Measurements from ENCODE around the gene FNDC3B. TPM values are rescaled to one million over a fixed set of nuclear protein-coding genes. Genes with fewer than 3 reads are reported as not detected.
A peak's percentile ranks its signal among the peaks of the same experiment; 100 is the strongest.

Gene FNDC3B
- total RNA-seq, 1 donor, result 139 TPM

DNA sequence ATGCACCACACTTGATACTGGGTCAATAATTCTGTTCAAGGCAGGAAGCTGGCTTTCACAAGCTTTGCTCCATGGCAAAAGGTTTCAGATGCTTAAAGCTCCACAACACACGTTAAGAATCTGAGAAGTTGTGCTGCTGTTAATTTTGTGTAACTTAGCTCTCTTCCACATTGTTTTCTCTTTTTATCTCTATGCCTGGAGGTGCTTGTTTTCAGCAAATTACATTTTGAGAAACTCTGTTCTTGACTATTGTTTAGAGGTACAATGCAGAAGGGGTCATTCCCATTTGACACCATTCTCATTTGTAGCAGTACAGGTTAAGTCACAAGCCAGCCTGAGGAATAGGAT, 156.0 kb downstream of the FNDC3B start:
- H3K4me3 ChIP-seq (ENCODE audit: low read depth, low read length), result no peak overlapping the region
- DNase-seq (ENCODE audit: low read depth), result no peak
- TF ChIP-seq, protein P1, sequence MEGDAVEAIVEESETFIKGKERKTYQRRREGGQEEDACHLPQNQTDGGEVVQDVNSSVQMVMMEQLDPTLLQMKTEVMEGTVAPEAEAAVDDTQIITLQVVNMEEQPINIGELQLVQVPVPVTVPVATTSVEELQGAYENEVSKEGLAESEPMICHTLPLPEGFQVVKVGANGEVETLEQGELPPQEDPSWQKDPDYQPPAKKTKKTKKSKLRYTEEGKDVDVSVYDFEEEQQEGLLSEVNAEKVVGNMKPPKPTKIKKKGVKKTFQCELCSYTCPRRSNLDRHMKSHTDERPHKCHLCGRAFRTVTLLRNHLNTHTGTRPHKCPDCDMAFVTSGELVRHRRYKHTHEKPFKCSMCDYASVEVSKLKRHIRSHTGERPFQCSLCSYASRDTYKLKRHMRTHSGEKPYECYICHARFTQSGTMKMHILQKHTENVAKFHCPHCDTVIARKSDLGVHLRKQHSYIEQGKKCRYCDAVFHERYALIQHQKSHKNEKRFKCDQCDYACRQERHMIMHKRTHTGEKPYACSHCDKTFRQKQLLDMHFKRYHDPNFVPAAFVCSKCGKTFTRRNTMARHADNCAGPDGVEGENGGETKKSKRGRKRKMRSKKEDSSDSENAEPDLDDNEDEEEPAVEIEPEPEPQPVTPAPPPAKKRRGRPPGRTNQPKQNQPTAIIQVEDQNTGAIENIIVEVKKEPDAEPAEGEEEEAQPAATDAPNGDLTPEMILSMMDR (IDR thresholded peaks at IDR 0.05; ENCODE audit: insufficient read depth, low read length), result no peak

DNA sequence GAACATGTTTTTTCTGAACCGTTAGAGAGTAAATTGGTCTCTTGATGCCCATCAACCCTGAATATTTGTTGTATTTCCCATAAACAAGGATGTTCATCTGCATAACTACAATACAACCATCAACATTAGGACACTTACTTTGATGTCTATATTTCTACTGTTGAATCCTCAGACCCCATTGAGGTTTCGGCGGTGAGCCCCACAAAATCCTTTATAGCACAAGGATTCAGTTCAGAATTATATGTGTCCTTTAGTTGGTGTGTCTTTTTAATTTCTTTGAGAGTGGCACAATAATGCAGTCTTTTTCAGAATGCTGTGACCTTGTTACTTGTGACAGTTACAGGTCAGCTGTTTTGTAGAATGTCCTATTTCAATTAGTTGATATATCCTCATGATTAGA, 158.0 kb downstream of the FNDC3B start:
- TF ChIP-seq, protein P1 (IDR thresholded peaks at IDR 0.05; ENCODE audit: insufficient read depth, low read length), result no peak
- no peak for DNase-seq (ENCODE audit: low read depth)
- no peak overlapping the region for H3K4me3 ChIP-seq (ENCODE audit: low read depth, low read length)

DNA sequence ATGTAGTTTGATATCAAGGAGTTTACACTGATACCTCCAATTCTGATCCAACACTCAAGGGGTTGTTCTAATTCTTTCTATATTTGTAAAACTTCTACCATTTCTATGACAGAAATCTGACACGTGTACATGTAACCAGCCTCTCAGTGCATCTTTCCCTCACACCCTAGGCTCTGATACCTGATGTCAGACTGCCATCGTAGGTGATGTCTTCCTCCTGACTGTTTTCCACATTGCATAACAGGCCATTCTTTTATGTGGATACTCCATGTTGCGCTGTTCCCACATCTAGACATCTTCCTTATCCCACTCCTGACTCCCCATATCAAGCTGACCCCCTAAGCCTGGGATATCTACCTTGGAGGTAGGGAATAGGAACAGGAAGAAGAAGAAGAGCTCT, 159.1 kb downstream of the FNDC3B start:
- no peak overlapping the region for H3K4me3 ChIP-seq (ENCODE audit: low read depth, low read length)
- TF ChIP-seq, protein P1 (IDR thresholded peaks at IDR 0.05; ENCODE audit: insufficient read depth, low read length), result no peak
- DNase-seq (ENCODE audit: low read depth), result no peak

DNA sequence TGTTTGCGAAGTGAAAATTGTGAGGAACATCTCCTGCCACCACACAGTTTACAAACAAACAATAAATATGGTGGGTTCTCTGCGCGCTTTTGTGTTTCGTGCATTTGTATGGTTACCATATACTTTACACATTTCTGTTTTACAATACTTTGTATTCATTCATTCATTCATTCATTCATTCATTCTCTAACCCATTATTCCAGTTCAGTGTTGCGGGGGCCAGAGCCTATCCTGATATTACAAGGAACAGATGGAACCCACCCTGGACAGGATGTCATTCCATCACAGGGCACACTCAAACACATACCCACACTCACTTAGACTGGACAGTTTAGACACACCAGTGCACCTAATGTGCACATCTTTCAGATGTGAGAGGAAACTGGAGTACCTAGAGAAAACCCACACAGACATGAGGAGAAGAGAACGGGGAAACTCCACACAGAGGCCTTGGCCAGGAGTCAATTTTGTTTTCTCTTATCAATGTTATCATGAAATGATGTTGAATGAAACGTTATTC, 160.5 kb downstream of the FNDC3B start:
- no peak for DNase-seq (ENCODE audit: low read depth)
- no peak overlapping the region for H3K4me3 ChIP-seq (ENCODE audit: low read depth, low read length)
- TF ChIP-seq, protein P1 (IDR thresholded peaks at IDR 0.05; ENCODE audit: insufficient read depth, low read length), result no peak

DNA sequence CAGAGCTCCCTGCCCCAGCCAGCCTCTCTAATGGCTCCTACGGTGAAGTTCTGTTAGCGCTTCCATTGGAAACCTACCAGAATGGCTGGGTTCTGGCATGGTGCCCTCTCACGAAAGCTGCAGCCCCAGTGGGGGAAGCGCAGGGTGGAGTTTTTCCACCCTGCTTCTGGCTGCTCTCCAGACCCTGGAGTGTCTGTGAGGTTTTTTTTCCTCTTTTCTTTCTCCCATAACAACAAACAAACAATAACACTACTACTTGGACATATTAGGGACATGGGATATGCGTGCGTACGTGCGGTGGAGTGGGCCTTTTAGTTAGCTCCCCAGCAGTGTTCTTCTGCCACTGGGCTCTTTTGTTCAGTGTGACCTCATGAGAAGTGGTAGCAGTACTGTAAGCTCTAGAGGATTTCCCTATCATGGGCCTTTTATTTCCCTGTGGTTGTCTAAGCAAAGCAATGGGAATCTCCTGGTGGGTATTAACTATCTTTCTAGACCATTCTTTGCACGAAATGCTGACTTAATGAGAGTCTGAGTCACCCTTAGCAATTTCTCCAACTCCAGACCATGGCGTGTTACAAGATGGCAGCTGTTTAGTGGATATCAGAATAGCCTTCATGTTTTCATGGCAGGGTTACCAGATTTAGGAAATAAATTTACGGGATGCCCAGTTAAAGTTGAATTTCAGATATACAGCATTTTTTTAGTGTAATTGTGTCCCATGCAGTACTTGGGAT, 161.9 kb downstream of the FNDC3B start:
- H3K4me3 ChIP-seq (ENCODE audit: low read depth, low read length), result peak overlapping the region; percentile 29
- peak; percentile 98 for DNase-seq (ENCODE audit: low read depth)
- TF ChIP-seq, protein P1 (IDR thresholded peaks at IDR 0.05; ENCODE audit: insufficient read depth, low read length), result no peak

DNA sequence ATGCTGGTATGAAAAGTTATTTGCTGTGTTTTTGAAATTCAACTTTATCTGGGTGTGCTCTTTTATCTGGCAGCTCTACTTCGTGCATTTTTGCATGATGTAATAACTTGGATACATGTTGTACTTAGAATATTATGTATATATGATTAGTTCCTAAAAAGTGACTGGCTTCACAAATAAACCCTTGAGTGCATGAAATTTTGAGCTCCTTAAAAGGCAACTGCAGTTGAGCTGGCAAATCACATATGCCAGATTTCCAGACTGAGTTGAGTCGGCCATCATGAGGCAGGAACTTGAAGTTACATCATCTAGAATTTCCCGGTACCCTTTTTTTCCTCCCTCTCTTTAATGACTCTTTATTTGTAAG, 162.5 kb downstream of the FNDC3B start:
- peak; percentile 97 for DNase-seq (ENCODE audit: low read depth)
- H3K4me3 ChIP-seq (ENCODE audit: low read depth, low read length), result no peak overlapping the region
- TF ChIP-seq, protein P1 (IDR thresholded peaks at IDR 0.05; ENCODE audit: insufficient read depth, low read length), result peak; percentile 15

DNA sequence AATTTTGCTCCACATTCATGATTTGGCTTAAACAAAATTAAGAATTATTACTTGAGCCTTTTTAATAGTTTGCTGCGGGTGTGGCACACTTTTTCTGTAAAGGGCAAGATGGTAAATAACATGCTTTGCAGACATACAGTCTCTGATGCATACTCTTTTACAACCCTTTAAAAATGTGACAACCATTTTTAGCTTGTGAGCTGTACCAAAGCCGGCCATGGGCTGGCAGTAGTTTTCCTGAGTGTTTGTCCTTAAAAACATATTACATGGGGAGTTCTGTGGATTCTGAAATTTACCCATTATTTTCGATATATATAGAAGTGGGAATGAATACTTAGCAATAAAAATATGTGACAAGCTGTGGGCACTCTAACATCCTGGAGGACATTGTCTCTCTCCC, 163.4 kb downstream of the FNDC3B start:
- TF ChIP-seq, protein P1 (IDR thresholded peaks at IDR 0.05; ENCODE audit: insufficient read depth, low read length), result peak; percentile 39
- no peak overlapping the region for H3K4me3 ChIP-seq (ENCODE audit: low read depth, low read length)
- DNase-seq (ENCODE audit: low read depth), result peak; percentile 46

Measured in fibroblast of the aortic adventitia (primary cell).